Endometrial microvascular endothelial cells (primary cell): ENCODE results near the gene NCAPD2. TPM values are rescaled to one million over a fixed set of nuclear protein-coding genes. Genes with fewer than 3 reads are reported as not detected.

Source experiments
- in situ Hi-C: cut with HindIII; loops from 2 replicates; pipeline ENCODE4 v1.10.0; 2017; ENCODE audit warnings: low sequenced_read_pairs, low pct_unique_long_range_greater_than_20kb; ENCODE audit errors: inconsistent ontology term
- total RNA-seq: library from RNA; depleted of rRNA; stranded (reverse); fragments of >200 nt; gene quantifications from one replicate; pipeline ENCODE4 v1.2.3, GENCODE V29; 2015; ENCODE audit errors: inconsistent ontology term

The NCAPD2 gene
- total RNA-seq, 1 donor from 2014 or later = 102 TPM

DNA sequence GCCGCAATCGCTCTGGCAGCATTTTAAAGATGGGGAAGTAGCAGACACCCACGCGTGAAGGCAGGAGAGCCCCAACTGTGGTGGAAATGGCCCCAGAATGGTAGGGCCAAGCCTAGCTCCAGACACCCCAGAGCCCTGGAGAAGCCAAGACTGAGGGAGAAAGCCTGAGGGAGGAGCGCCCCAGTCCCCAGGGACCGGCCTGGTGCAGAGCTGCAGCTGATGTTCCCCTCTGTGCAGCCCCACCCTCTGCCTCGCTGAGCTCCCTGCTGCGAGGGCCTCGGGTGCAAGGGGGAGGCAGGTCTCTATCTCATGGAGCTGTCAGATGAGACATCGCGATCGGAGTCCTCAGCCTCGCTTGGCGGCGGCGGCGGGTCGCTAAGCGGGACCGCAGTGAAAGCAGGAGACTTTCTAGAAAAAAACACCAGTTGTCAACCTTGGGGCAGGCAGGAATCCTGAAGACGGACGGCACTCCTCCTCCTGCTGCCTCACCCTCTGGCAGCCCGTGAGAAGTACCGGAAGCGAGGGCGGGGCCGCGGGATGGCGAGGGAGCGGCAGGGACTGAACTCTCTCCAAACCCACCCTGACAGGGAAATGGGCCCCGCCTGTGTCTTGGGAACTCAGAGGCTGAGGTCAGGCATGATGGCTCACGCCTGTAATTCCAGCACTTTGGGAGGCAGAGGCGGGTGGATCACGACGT, 46.4 kb downstream of the NCAPD2 start:
- in situ Hi-C loops = no loop called here

DNA sequence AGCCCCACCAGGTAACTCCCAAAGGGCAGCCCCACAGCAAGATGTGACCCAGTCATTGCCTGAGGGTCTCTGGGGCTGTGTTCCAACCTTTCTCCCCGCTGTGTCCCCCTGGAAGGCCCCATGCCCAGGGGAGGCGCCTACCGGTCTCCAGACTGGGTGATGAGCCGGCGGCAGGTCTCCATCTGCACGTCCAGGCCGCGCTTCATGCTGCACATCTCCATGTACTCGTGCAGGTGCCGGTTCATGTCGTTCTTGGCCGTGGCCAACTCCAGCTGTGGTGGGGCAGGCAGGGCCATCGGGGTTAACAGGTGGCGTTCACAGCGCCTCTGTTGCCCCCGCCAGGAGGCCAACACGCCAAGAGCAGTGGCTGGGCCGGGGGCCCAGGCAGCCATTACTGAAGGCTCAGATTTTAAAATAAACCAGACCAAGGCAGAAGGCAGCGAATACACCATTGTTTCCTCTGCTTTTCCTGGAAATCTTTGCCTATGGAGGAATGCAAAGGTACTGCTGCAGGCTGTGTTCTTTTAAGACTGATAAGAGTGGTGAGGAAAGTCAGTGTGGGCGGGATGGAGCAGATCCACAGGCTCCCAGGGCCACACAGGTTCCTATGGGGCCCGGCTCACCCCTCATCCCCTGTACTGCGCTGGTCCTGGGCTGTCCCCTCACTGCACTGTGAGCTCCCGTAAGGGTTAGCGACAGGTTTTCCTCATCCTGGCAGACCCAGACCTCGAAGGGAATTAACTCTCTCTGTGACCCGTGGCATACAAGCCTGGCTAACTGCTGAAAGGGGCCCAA, 47.7 kb downstream of the NCAPD2 start:
- in situ Hi-C loops = no loop called here

DNA sequence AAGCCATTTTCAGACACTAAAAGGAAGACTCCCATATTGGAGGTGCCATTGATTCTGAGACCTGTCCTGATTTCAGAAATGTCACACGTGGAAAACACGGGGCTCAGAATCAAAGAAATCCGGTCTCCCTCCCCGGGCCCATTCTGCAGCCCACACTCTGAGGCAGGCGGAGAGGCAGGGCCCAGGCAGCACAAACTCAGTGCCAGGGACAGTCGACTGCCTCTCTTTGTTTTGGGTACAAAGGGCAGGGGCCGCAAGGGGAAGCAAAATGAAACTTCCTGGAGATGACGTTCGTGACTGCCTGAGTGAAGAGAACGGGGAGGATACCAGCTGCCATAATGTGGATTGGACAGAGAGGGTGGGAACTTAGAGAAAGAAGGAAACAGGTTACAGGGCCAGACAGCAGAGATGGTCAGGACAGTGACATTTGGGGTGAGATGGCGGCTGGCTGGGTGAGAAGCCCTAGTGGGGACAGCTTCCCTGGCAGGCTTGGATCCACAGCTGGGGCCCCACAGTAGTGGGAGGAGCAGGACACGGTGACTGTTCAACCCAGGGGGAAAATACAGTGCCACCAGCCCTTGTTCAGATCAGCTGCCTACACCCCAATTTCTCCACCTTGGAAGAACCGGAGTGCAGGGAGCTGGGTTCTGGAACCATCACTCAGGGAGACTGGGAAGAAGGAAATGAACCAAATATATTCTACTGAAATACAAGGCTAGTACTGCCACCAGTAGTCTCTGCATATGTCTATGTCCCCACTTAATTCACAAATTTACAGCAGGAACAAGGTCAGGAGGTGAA, 48.5 kb downstream of the NCAPD2 start:
- in situ Hi-C loops = no loop called here

DNA sequence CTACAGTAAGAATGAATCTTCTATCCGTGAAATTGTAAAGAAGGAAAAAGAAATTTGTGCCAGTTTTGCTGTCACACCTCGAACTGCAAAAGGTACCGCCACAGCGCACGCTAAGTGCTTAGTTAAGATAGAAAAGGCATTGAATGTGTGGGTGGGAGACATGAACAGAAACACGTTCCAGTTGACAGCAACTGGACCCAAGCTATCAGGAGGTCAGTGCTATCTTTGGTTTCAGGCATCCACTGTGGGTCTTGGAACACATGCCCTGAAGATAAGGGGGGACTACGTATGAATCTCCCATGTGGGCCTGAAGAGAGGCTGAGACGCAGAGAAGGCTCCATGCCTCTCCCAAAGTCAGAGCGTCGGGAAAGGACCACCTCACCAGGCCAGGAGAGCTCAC, 52.1 kb downstream of the NCAPD2 start:
- in situ Hi-C loops = no loop called here

DNA sequence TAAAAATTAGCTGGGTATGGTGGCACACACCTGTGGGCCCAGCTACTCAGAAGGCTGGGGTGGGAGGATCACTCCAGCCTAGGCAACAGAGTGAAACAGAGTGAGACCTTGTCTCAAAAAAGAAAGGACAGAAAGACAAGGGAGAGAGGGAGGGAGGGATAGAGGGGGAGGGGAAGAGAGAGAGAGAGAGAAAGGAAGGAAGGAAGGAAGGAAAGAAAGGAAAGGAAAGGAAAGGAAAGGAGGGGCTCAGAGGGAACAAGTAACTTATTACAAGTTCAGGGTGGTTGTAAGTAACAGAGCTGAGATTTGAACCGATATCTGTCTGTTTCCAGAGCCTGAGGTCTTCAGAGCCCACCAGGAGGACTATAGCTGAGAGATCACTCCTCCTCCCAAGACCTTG, 53.7 kb downstream of the NCAPD2 start:
- in situ Hi-C loops = no loop called here

DNA sequence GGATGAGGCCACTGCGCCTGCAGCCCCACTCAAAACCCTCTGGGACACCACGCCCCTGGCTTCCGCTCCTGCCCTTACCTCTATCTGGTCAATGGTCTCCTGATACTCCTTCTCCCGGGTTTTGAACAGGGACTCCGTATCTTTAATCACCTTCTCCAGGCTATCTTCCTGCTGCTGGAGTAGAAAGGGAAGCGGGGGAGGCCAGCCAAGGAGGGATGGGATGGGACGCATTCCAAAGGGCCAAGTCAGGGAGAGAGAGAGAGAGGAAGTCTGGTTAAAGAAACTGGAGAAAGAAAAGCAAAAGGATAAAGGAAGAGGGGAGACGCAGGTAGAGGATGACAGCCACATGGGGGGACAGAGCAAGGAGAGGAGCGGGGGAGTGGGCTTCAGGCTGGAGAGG, 54.1 kb downstream of the NCAPD2 start:
- in situ Hi-C loops = no loop called here

DNA sequence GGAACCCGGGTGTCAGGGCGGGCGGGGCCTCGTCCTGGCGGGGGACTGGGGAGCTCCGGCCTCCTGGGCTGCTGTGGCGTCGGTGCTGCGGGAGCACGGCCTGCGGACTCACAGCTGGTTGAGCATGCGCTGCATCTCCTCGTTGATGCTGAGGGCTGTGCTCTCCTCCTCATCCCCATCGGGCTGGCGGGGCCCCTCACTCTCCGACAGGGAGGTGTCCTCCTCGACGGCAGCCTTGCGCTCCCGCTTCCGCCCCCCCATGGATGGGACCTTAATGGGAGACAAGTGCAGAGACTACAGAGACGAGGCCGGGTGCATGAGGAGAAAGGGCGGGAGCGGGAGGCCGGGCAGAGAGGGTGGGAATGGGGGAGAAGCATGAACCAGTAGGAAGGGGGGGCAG, 54.7 kb downstream of the NCAPD2 start:
- in situ Hi-C loops = no loop called here

DNA sequence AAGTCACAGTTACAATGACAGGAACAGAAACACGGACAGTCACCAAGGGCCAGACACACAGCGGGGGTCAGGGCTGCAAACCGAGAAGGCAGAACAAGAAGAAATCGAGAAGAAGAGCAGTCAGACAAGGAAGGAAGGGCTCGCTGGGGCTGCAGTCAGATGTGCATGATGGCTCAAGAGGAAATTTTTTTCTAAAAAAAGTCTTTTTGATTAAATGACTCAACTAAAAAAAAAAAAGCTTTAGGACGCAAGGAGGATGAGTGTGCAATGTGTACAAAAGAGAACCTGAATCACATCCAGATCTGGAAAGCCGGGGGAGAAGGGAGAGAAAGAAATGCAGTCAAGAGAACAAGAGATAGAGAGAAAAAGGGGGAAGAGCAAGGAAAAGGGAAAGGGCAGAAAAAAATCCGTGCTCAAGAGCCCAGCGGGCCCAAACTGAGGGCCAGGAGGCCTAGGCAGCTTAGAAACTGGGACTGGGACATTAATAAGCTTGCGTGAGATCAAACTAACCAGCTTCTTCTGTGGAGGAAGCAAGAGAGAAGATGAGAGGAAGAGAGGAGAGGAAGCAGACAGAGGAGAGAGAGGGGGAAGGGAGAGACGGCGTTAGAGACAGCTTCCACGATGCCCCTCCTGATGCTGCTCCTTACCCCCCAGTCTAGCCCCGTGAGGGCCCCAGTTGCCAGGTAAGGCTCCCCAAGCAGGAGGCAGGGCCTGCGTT, 55.2 kb downstream of the NCAPD2 start:
- in situ Hi-C loops = no loop called here

DNA sequence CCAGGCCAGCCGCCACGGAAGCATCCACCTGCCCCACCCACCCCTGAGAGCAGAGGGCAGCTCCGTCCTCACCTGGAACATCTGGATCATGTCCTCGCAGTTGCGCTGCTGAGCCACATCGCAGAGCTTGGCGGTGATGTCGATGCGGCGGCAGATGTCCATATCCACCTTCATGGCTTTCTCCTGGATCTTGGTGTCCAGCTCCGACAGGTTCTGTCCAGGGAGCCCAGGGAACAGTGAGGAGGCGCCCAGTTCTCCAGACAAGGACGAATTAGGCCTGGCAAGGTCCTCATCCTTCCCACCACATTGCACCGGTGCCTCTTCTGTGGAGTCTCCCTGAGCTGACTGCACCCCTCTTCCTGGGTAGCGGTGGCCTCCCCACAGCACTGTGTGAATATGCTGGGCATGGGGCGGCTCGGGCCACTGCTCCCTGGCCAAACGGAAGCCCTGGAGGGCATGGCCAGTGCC, 55.8 kb downstream of the NCAPD2 start:
- in situ Hi-C loops = no loop called here

DNA sequence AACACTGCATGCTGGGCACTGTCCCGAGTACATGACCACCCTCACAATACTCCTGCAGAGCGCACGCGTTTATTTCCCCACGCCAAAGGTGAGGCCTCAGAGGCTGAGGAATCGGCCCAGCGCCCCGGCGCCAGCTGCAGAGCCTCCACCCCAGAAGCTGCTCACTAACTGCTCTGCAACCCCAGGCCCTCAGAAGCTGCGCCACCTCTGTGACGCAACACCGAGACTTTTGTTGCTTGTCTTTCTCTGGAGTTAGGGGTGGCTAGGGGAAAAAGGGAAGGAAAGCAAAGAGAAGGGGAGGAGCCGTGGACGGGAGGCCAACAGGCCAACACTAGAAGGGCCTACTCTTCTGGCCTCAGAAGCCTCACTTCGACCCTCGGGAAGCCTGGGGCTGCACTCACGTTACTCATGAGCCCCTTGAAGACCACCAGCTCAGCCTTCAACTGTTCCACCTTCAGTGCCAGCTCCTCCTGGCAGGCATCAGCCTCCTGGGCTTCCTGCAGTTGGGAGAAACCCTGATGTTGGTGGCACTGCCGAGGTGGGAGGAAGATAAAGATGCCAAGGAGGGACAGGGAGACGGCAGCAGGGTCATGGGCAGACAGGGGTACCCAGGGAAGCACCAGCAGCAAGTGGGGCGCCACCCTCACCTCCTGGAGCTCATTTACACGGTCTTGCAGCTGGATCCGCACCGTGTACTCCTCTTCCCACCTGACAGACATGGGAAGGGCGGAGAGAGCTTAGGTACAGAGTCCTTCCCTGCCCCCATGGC, 56.6 kb downstream of the NCAPD2 start:
- in situ Hi-C loops = no loop called here

DNA sequence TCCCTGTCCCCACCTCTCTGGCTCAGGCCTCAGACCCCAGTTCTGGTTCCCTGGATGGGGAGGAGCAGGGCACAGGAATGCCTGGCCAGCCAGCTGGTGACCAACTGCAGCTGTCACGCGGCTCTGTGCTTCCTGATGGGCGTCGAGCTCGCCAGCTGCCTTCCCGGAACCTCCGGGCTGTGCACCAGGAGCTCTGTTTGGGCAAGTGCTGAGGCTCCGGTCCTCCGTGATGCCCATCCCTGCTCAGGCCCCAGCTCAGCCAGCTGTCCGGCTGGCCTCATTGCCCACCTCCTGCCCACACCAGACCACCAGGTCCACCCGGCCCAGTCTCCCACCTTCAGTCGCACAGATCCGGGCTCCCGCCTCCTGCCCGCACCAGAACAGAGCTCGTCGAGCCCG, 57.2 kb downstream of the NCAPD2 start:
- in situ Hi-C loops = no loop called here

DNA sequence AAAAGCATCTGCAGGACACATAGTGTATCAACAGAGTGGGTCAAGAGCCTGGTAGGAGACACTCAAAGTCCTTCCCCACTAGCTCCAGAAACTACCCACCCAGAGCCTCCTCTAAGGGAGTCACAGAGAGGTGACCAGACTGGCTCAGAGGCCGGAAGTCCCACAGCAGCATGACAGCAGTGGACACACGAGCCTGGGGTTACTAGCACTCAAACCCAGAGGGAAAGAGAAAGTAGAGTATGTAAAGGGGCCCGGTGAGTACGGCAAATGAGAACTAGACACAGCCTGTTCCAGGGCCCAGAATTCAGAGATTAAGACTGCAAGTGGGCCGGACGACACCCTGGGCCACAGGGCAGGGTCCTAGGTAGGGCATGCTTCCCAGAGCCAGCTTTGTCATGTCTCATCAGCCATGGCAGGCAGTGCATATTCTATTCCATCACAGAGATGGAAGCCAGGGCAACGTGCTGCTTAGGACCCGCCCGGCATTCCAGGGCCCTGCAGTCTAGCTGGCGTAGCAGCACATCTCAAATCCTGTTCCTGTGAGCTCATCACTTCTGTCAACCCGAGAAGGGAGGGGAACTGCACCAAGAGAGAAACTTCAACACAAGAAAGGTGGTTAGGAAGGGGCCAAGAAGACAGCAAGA, 57.7 kb downstream of the NCAPD2 start:
- in situ Hi-C loops = no loop called here

DNA sequence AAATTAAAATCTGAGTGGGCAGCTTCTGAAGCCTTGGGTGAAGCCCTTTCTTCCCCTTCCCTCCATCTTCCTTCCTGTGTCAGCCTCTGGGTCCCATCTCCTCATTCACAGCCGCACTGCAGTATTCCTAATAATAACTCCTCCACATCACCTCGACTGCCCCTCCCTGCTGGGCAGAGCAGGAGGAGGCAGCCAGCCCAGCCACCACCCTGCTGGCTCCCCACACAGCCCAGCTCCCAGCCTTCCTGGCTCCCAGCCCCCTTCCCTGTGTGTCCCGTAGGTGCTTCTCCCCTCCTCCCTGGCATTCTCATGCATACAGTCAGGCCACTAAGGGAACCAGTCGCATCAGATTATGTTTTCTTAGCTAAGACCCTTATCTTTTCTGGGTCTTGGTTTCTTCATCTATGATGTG, 58.2 kb downstream of the NCAPD2 start:
- in situ Hi-C loops = no loop called here

DNA sequence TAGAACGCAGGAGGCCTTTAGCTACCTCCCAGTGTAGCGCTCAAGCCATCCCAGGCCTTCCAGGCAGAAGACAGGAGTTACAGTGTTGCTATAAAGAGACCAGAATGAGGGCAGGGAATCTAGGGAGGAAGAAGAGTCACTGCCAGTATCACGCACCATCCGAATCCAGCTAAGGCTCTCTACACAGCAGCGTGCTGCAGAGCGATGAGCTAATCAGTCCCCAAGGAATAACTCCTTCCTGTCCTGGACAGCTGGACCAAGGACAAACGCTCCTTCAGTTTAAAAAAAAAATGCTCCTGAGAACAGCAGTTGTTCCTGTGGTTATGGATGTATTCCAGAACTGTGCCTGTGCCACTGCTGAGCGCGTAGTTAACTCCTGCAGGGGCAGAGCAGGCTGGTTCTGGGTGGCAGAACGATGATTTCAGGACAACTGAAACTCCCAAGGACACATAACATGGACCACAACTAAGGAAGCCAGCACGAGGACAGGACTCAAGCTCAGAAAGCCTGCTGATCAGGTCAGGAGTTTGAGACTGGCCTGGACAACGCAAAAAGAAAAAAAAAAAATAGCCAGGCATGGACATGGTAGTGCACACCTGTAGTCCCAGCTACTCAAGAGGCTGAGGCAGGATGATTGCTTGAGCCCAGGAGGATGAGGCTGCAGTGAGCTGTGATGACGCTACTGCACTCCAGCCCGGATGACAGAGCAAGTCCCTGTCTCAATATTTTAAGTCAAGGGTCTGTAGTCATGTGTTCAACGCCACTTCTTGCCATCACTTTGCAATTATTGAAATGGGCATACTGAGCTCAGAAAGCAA, 59.4 kb downstream of the NCAPD2 start:
- in situ Hi-C loops = no loop called here

DNA sequence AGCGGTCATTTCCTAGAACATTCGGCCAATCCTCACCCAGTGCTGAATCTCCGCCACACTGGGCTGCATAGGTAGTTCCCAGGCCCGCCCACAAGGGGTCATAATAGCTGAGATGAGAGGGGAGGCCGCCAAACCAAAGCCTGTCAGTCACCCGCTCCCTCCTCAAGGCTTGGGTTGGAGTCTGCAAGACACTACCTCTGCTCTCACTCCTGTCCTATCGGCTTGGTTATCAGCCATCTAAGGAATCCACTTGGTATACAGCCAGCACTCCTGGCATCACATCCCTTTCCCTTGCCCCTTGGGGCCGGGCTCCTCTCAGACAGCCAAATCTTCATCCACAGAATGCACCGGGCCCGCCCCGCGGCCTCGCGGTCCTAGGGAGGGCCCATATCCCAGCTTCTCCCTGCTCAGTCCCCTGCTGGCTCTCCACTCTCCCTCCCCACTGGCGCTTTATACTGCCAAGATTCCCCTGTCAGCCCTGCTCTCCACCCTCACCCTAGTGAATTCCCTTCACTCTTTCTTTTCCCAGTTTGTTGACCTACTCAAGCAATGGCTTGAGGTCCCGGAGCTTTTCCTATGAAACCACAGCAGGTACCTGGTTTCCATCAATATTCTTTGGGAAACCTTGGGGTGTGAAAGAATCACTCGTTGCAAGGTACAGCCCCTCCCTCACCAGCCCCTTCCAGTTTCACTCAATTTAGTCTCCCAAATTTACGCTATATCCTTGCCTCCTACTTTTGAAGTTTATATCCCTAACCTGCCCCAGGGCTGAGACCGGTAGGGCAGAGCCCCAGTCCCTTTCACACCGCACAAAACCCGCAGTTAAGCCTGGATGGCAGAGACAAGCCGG, 60.5 kb downstream of the NCAPD2 start:
- in situ Hi-C loops = no loop called here

DNA sequence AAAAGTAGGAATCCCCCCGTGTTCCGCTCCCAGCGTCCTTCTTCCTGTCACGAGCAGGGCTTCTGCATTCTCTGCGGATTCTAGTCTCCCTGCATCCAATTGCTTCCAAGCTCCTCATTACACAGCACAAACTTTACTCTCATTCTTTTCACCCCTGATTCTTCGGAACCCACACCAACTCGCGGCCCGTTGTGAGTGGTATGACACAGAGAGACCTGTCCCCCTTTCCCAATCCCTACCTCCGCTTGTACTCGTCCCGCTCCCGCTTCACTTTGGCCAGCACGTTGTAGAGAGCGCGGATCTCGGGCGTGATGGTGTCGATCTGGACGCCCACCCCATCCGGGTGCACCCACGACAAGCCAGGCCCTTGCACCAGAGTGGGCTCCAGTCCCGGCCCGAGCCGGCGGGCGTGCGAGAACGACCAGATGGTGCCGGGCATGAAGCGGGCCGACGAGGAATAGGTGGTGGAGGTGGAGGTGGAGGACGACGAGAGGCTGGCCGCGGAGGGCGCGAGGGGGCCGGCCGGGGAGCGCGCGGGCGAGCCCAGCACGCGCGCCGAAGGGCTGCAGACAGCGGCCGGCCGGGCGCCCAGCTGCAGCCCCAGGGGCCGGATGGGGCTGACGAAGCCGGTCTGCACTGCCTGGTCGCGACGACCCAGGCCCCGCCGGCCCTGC, 61.3 kb downstream of the NCAPD2 start:
- in situ Hi-C loops = no loop called here
